HPDE6-E6E7 (cell line): ENCODE data around the gene APOA4.
"Not testable (repeated sequence)": the region's sequence is repeated elsewhere in the genome, so short reads cannot be mapped to it uniquely, and the experiment has no call there.

Experiments
- DNase-seq: peaks from one replicate; pipeline ENCODE4 v3.0.0; 2011; ENCODE audit warnings: missing footprints; ENCODE audit errors: extremely low spot score

The APOA4 gene

GRCh38 chr11:116804001-116804400 is 19.1 kb downstream of the APOA4 start:
- DNase-seq: no peak

DNA sequence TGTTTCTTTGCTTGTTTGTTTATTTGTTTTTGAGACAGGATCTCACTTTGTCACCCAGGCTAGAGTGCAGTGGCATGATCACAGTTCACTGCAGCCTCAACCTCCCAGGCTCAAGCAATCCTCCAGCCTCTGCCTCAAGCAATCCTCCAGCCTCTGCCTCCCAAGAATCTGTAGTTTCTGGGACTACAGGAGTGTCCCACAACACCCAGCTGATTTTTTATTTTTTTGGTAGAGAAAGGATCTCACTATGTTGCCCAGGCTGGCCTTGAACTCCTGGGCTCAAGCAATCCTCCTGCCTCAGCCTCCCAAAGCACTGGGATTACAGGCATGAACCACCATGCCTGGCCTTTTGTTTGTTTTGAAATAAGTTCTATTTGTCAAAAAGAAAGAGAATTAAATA is 21.4 kb downstream of the APOA4 start:
- not testable (repeated sequence) for DNase-seq

- DNase-seq: no peak
Observed at GRCh38 chr11:116800610-116801009, 22.5 kb downstream of the APOA4 start.

GRCh38 chr11:116798368-116798767 is 24.7 kb downstream of the APOA4 start:
- no peak for DNase-seq

DNA sequence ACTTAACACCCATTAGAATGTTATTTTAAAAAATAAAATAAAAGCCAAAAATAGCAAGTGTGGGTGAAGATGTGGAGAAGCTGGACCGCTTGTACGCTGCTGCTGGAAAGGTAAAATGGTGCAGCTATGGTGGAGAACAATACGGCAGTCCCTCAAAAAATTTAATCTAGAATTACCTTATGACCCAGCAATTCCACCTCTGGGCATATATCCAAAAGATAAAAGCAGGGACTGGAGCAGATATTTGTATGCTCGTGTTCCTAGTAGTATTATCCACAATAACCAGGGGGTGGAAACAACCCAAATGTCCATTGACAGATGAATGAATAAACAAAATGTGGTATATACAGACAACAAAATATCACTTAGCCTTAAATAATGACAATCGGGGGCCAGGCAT is 25.3 kb downstream of the APOA4 start:
- DNase-seq: no peak

DNA sequence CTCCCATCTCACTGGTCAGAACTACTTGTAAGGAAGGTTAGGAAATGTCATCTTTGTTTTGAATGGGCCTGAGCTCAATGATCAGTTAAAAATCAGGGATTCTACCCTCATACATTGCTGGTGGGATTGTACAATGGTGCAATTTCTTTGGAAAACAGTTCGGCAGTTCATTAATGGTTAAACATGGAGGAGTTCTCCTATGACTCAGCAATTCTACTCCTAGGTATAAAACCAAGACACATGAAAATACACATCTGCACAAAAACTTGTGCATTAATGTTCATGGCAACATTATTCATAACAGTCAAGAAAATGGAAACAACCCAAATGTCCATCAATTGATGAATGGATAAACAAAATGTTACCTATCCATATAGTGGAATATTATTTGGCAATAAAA is 26.6 kb downstream of the APOA4 start:
- no peak for DNase-seq

DNA sequence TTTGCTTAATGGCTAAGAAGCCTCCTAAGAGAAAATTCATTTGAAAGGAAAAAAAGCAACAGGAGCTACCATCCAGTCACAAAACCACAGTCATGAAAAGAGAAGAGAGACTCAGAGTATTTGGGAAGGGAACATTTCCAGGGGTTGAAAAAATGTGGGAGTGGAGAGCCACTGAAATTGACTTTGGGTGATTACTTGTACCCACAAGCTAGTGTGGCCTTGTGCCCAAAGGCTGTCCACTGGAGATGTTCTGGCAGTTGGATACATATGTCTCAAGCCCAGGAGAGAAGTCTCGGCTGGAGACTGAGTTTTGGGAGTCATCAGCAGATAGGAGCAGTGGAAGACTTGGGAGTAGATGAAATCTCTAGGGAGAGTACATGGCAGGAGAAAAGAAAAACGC is 28.3 kb downstream of the APOA4 start:
- no peak for DNase-seq

- DNase-seq: no peak
Observed at GRCh38 chr11:116793772-116794097, 29.4 kb downstream of the APOA4 start.

- DNase-seq: peak; percentile 57
Observed at GRCh38 chr11:116792869-116793771, 30.0 kb downstream of the APOA4 start.

GRCh38 chr11:116792144-116792868 is 30.8 kb downstream of the APOA4 start:
- no peak for DNase-seq

- DNase-seq: no peak
Observed at GRCh38 chr11:116791813-116792143, 31.3 kb downstream of the APOA4 start, which contains the start of gene APOA5. APOA5 (minus strand) TSS chr11:116791879; CDS start chr11:116791860, 19 bp downstream.

- DNase-seq: no peak
Observed at GRCh38 chr11:116791002-116791812, 31.9 kb downstream of the APOA4 start.

DNA sequence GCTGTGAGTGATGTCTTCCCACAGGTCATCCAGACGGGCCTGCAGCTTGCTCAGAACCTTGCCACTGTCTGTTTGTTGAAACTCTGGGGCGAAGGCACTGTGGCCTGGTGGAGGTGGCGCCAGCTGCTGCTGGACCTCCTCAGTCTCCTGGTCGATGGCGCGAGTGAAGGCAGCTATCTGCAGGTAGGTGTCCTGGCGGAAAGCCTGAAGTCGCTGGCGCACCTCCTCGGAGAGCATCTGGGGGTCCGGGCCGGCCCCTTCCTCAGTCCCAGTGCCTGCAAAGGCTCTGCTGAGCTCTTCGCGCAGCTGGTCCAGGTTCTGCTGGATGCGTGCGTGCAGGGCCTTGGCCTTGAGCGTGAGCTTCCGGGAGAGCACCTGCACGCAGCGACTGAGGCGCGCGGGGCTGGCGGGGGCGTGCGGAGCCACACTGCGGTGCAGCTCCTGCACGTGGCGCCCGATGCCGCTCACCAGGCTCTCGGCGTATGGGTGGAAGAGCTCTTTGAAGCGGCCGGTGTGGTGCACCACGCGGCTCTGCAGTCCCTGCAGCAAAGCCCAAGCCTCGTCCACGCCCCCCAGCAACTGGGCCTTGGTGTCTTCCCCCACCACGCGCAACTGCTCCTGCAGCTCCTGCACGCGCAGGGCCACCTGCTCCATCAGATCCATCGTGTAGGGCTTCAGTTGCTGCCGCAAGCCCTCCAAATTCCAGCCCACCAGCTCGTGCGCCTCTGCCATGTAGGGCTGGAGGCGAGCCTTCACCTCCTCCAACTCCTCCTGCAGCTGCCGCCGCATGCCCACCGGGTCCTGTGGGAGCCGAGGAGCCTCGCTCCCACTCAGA is 32.7 kb downstream of the APOA4 start:
- no peak for DNase-seq

DNA sequence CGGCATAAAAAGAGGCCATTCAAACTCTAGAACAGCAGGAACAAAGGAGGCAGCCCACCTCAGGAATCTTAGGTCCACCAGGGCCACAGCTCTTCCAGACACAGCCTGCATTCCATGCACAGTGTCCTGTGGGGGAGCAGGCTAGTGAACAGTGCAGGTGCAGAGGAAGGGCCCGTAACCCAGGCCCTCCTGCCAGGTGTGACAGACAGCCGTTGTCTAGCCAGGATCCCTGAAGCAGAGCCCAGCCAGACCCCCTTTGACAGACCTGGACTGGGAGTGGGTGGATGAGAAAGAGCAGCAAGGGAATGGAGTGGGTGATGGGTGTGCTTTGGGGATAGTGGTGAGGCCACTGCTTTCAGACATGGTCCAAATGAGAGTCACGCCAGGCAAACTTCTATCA is 34.1 kb downstream of the APOA4 start:
- no peak for DNase-seq

- DNase-seq: no peak
Observed at GRCh38 chr11:116788534-116788933, 34.6 kb downstream of the APOA4 start.

- DNase-seq: peak; percentile 91
Observed at GRCh38 chr11:116787786-116788486, 35.2 kb downstream of the APOA4 start, which contains the start of gene ZPR1. ZPR1 (minus strand) TSS chr11:116788023; CDS start chr11:116787990, 33 bp downstream.

GRCh38 chr11:116787436-116787785 is 35.7 kb downstream of the APOA4 start:
- DNase-seq: no peak

GRCh38 chr11:116786966-116787365 is 36.1 kb downstream of the APOA4 start:
- no peak for DNase-seq

- no peak for DNase-seq
Observed at GRCh38 chr11:116786326-116786725, 36.8 kb downstream of the APOA4 start.

GRCh38 chr11:116782728-116783127 is 40.4 kb downstream of the APOA4 start:
- DNase-seq: no peak

DNA sequence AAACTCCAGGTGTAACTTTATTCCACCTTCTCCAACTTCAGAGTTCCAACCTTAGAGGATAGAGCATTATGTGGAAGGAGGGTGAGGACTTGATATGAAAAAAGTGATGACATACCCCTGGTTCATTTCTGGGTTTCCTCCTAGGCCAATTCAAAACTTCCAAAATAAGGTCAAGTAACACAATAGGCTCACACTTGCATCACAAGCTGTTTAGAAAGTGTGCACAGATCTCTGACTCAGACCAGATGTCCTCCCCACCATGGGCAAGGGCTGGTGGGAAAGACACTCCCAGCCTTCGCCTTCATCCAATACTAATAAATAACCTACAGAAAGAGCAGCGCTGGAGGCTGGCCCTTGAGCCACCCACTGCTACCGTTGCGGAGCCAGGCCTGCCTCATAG is 44.5 kb downstream of the APOA4 start:
- no peak for DNase-seq
